ENCODE results near the gene ROBO1. TPM values are rescaled to one million over a fixed set of nuclear protein-coding genes. Genes with fewer than 3 reads are reported as not detected.
A peak's percentile ranks its signal among the peaks of the same experiment; 100 is the strongest.

The ROBO1 gene
- total RNA-seq, 1 donor from 2014 or later, result 169 TPM

DNA sequence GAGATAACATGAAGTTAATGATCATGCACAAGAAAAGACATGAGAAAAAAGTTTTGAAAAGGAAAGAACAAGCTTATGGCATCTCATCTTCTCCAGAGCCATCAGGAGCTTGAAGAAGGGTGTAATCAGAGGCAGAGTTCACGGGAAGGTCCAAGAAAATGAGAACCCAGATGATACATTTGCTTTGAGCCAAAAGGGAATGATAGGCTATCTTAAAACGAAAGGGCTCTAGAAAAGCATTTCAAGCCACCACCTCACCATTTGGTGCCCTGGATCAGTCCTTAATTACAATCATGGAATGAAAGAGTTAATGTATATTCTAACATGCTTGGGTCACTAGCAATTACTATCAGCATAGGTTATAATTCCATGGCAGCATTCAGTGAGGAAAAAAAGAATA is 781.8 kb downstream of the ROBO1 start:
- peaks cover 10% of the 10 kb centered on the region for H3K36me3 Mint-ChIP-seq
- TF ChIP-seq EZH2phosphoT487 (IDR thresholded peaks at IDR 0.05), result no peak
- no peak for TF ChIP-seq EZH2 (IDR thresholded peaks at IDR 0.05)
- TF ChIP-seq, protein P1, sequence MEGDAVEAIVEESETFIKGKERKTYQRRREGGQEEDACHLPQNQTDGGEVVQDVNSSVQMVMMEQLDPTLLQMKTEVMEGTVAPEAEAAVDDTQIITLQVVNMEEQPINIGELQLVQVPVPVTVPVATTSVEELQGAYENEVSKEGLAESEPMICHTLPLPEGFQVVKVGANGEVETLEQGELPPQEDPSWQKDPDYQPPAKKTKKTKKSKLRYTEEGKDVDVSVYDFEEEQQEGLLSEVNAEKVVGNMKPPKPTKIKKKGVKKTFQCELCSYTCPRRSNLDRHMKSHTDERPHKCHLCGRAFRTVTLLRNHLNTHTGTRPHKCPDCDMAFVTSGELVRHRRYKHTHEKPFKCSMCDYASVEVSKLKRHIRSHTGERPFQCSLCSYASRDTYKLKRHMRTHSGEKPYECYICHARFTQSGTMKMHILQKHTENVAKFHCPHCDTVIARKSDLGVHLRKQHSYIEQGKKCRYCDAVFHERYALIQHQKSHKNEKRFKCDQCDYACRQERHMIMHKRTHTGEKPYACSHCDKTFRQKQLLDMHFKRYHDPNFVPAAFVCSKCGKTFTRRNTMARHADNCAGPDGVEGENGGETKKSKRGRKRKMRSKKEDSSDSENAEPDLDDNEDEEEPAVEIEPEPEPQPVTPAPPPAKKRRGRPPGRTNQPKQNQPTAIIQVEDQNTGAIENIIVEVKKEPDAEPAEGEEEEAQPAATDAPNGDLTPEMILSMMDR (IDR thresholded peaks at IDR 0.05), result no peak
- Histone ChIP-seq H3K4me2 (peak overlapping the region; percentile 75), H3K27ac (peak overlapping the region; percentile 95), H3F3A (ENCODE audit: low read depth) (peaks cover 71% of the 10 kb centered on the region), H4K20me1 (ENCODE audit: low read depth) (no peaks in the 10 kb centered on the region), H3K9ac (no peak overlapping the region), H2AFZ (replicated peaks) (no peak overlapping the region), H3K4me1 (peaks cover 68% of the 10 kb centered on the region), H3K9me3 (ENCODE audit: low read depth) (no peaks in the 10 kb centered on the region), H3K79me2 (ENCODE audit: low read depth) (peaks cover 89% of the 10 kb centered on the region), H3K36me3 (no peaks in the 10 kb centered on the region), H3K27me3 (no peaks in the 10 kb centered on the region), H3K4me3 (peak overlapping the region; percentile 18)
- H3K9me3 Mint-ChIP-seq, result peaks cover 14% of the 10 kb centered on the region
- H3K4me1 Mint-ChIP-seq, result peaks cover 33% of the 10 kb centered on the region
- no peak for DNase-seq (ENCODE audit: low spot score)
- H3K27me3 Mint-ChIP-seq (ENCODE audit: insufficient read depth, low read depth), result no peaks in the 10 kb centered on the region
- H3K27ac Mint-ChIP-seq, result peak overlapping the region; percentile 58
- no peak overlapping the region for H3K4me3 Mint-ChIP-seq

DNA sequence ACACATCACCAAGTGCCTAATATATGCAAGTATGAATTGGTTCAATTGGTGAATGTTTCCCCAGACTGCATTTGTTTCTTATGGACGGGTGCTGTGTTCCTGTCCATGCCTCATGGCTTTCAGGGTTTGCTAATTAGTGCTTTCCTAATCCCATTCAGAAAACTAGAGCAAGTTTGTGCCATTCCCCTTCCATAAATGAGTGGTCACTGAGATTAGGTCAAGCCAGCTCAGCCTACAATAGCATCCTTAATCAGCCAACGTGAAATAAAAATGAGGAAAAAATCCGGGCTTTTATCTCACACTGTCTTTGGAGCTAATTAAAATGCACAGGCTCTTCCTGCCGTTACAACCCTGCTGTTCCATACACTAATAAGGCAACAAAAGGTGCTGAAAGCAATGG is 788.8 kb downstream of the ROBO1 start:
- Histone ChIP-seq H3K9ac (no peak overlapping the region), H3K36me3 (no peaks in the 10 kb centered on the region), H3K4me3 (peak overlapping the region; percentile 35), H3K4me1 (peaks cover 81% of the 10 kb centered on the region), H3F3A (ENCODE audit: low read depth) (peaks cover 62% of the 10 kb centered on the region), H3K27ac (peak overlapping the region; percentile 95), H3K9me3 (ENCODE audit: low read depth) (no peaks in the 10 kb centered on the region), H3K27me3 (no peaks in the 10 kb centered on the region), H2AFZ (replicated peaks) (no peak overlapping the region), H4K20me1 (ENCODE audit: low read depth) (no peaks in the 10 kb centered on the region), H3K4me2 (peak overlapping the region; percentile 67), H3K79me2 (ENCODE audit: low read depth) (peaks cover 95% of the 10 kb centered on the region)
- peak overlapping the region; percentile 11 for H3K4me3 Mint-ChIP-seq
- peaks cover 6% of the 10 kb centered on the region for H3K36me3 Mint-ChIP-seq
- no peaks in the 10 kb centered on the region for H3K27me3 Mint-ChIP-seq (ENCODE audit: insufficient read depth, low read depth)
- H3K27ac Mint-ChIP-seq, result peak overlapping the region; percentile 26
- TF ChIP-seq EZH2phosphoT487 (IDR thresholded peaks at IDR 0.05) (peak; percentile 63), EZH2 (IDR thresholded peaks at IDR 0.05) (no peak)
- peak; percentile 83 for DNase-seq (ENCODE audit: low spot score)
- H3K9me3 Mint-ChIP-seq, result peaks cover 16% of the 10 kb centered on the region
- peaks cover 33% of the 10 kb centered on the region for H3K4me1 Mint-ChIP-seq

DNA sequence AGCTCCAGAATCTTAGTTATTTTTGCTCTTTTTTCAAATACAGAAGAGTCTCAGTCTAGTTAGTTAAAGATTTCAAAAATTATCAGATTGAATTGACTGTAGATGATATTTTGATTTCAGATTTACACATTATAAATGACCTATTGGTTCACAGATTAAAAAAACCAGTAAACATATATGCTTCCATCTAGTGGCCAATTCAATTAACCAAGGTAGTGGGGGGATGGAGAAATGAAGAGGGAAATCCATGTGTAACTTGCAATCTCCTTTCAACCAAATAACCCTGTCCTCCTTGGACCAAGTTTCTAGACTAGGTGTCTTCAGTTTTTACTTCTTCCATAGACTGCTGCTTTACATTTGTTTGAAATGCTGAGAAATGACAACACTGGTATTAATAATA is 789.8 kb downstream of the ROBO1 start:
- Histone ChIP-seq H3K79me2 (ENCODE audit: low read depth) (peaks cover 95% of the 10 kb centered on the region), H3K9me3 (ENCODE audit: low read depth) (no peaks in the 10 kb centered on the region)
- TF ChIP-seq, protein P1 (IDR thresholded peaks at IDR 0.05), result peak; percentile 42
- TF ChIP-seq EZH2 (IDR thresholded peaks at IDR 0.05) (no peak), EZH2phosphoT487 (IDR thresholded peaks at IDR 0.05) (no peak)

DNA sequence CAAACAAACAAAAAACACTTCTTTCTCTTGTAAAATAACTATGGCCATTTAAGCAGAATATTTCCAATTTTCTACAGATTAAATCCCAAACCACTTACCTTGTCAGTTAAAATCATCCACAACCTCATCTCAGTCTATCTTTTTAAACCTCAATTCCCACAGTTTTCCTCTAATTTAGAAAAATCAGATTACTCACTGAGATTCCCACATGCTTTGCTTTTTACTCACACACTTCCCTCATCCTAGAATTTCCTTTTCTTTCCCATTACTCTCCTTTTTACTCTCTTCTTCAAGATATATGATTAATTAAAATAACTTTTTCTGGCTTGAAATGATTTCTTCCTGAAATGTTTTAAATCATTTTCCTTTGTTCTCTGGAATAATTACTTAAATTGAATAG is 790.7 kb downstream of the ROBO1 start:
- H3K4me3 Mint-ChIP-seq, result no peak overlapping the region
- peaks cover 31% of the 10 kb centered on the region for H3K4me1 Mint-ChIP-seq
- H3K9me3 Mint-ChIP-seq, result peaks cover 6% of the 10 kb centered on the region
- no peaks in the 10 kb centered on the region for H3K27me3 ChIP-seq
- TF ChIP-seq, protein P1 (IDR thresholded peaks at IDR 0.05), result no peak
- TF ChIP-seq EZH2 (IDR thresholded peaks at IDR 0.05), result no peak
- no peak overlapping the region for H2AFZ ChIP-seq (replicated peaks)
- H3K27me3 Mint-ChIP-seq (ENCODE audit: insufficient read depth, low read depth), result no peaks in the 10 kb centered on the region
- H3K9ac ChIP-seq, result no peak overlapping the region
- peaks cover 92% of the 10 kb centered on the region for H3K4me1 ChIP-seq
- H3K27ac Mint-ChIP-seq, result no peak overlapping the region
- DNase-seq (ENCODE audit: low spot score), result no peak
- peaks cover 2% of the 10 kb centered on the region for H3K36me3 Mint-ChIP-seq
- H3K79me2 ChIP-seq (ENCODE audit: low read depth), result peaks cover 95% of the 10 kb centered on the region
- H3K27ac ChIP-seq, result peak overlapping the region; percentile 80
- peaks cover 50% of the 10 kb centered on the region for H3F3A ChIP-seq (ENCODE audit: low read depth)
- no peaks in the 10 kb centered on the region for H3K36me3 ChIP-seq
- H3K9me3 ChIP-seq (ENCODE audit: low read depth), result no peaks in the 10 kb centered on the region
- H3K4me3 ChIP-seq, result no peak overlapping the region
- H3K4me2 ChIP-seq, result peak overlapping the region; percentile 67
- no peaks in the 10 kb centered on the region for H4K20me1 ChIP-seq (ENCODE audit: low read depth)

More for the DNA sequence above, 789.8 kb downstream of the ROBO1 start:
- Mint-ChIP-seq H3K4me3 (no peak overlapping the region), H3K27me3 (ENCODE audit: insufficient read depth, low read depth) (no peaks in the 10 kb centered on the region), H3K9me3 (peaks cover 9% of the 10 kb centered on the region), H3K4me1 (peaks cover 33% of the 10 kb centered on the region), H3K27ac (no peak overlapping the region), H3K36me3 (peaks cover 2% of the 10 kb centered on the region)
- H3K4me3 ChIP-seq, result no peak overlapping the region
- no peaks in the 10 kb centered on the region for H3K27me3 ChIP-seq
- no peaks in the 10 kb centered on the region for H4K20me1 ChIP-seq (ENCODE audit: low read depth)
- peak overlapping the region; percentile 80 for H3K27ac ChIP-seq
- H3K4me1 ChIP-seq, result peaks cover 89% of the 10 kb centered on the region
- H2AFZ ChIP-seq (replicated peaks), result no peak overlapping the region
- peaks cover 59% of the 10 kb centered on the region for H3F3A ChIP-seq (ENCODE audit: low read depth)
- no peak for DNase-seq (ENCODE audit: low spot score)
- no peak overlapping the region for H3K9ac ChIP-seq
- H3K36me3 ChIP-seq, result no peaks in the 10 kb centered on the region
- H3K4me2 ChIP-seq, result peak overlapping the region; percentile 67
